A673 (cell line): ENCODE measurements around the gene PNMA8C.

Experiments
- EZH2 ChIP-seq: fragments of 200-600 bp; sonication (generic); IDR thresholded peaks from 2 replicates; pipeline ENCODE4 v1.6.1; 2017; ENCODE audit warnings: borderline replicate concordance, low read depth, mild to moderate bottlenecking, mixed read lengths, antibody characterized with exemption, low read length; ENCODE audit not compliant: poor library complexity, severe bottlenecking
- TF ChIP-seq, protein P1 (sequence below): fragments of 300-800, 200-600 bp; sonication (generic); conservative IDR thresholded peaks from 2 replicates; pipeline ENCODE4 v1.5.1; 2017; ENCODE audit warnings: low read depth, mild to moderate bottlenecking, antibody characterized with exemption, low read length, moderate library complexity, mixed read lengths

DNA sequence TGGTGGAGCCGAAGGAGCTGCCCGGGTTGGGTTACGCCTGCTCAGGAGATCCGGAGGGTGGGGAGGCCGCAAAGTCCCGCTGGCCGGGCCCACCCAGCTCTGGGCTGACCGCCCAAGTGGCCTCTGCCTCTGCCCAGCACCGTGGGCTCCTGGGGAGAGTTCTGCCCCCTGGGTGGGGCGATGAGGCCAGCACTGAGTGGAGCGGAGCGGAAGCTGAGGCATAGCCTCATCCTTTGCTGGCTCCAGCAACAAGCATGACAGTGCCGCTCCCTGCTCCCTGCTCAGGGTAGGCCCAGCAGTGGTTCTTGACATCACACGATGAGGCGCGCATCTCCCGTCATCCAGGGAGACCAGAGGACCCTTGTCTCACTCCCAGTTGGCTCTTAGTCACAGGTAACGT is 37.9 kb downstream of the PNMA8C start:
- TF ChIP-seq, protein P1, sequence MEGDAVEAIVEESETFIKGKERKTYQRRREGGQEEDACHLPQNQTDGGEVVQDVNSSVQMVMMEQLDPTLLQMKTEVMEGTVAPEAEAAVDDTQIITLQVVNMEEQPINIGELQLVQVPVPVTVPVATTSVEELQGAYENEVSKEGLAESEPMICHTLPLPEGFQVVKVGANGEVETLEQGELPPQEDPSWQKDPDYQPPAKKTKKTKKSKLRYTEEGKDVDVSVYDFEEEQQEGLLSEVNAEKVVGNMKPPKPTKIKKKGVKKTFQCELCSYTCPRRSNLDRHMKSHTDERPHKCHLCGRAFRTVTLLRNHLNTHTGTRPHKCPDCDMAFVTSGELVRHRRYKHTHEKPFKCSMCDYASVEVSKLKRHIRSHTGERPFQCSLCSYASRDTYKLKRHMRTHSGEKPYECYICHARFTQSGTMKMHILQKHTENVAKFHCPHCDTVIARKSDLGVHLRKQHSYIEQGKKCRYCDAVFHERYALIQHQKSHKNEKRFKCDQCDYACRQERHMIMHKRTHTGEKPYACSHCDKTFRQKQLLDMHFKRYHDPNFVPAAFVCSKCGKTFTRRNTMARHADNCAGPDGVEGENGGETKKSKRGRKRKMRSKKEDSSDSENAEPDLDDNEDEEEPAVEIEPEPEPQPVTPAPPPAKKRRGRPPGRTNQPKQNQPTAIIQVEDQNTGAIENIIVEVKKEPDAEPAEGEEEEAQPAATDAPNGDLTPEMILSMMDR, result no peak
- TF ChIP-seq EZH2, result no peak
